ENCODE data around the gene METTL17. TPM values are rescaled to one million over a fixed set of nuclear protein-coding genes. Genes with fewer than 3 reads are reported as not detected.
A peak's percentile ranks its signal among the peaks of the same experiment; 100 is the strongest.

Gene METTL17
- total RNA-seq, 1 donor from 2014 or later = 95.9 TPM

GRCh38 chr14:21023174-21023573 is 33.4 kb downstream of the METTL17 start:
- Mint-ChIP-seq H3K27ac (no peak overlapping the region), H3K27me3 (peaks cover 9% of the 10 kb centered on the region), H3K4me3 (ENCODE audit: low read depth) (peak overlapping the region; percentile 9), H3K4me1 (ENCODE audit: low read depth) (peaks cover 24% of the 10 kb centered on the region), H3K9me3 (ENCODE audit: low read depth) (no peaks in the 10 kb centered on the region), H3K36me3 (ENCODE audit: insufficient read depth) (peaks cover 3% of the 10 kb centered on the region)
- no peak for TF ChIP-seq CTCF (IDR thresholded peaks at IDR 0.05; ENCODE audit: unreplicated experiment)
- no peak for DNase-seq (ENCODE audit: low spot score, unreplicated experiment)

DNA sequence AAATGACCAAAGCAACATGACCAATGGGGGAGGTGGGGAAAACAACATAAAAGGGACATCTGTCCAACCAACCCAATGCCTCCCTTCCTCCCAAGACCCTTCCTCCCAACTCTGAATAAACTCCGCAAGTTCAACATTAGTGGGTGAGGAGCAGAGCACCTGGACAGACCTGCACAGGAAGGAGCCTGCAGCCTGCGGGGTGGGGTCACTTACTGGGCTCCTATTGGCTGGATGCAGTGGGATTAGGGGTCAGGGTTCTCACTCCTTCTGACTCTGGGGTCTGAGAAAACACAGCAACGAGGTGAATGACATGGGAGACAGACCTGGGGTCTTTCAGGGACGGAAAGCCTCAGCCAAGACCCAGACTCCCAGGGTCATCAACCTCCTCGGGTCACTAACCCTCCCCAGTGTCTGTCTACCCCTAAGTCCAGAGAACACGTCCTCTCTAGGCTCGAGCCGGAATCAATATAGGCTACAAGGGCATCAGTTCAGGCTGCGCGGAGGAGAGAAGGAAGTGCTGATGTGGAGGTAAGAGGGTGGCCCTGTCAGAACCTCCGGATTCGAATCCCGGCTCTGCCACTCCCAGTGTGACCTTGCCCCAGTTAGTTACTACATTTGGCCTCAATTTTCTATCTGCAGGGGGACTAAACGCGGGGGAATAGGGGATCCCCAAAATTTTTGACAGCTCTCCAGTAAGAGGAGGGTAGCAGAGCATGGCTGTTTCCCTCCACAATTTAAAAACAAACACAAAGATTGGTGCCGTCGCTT is 34.2 kb downstream of the METTL17 start:
- peaks cover 9% of the 10 kb centered on the region for H3K27me3 Mint-ChIP-seq
- H3K9me3 Mint-ChIP-seq (ENCODE audit: low read depth) = no peaks in the 10 kb centered on the region
- peaks cover 2% of the 10 kb centered on the region for H3K36me3 Mint-ChIP-seq (ENCODE audit: insufficient read depth)
- H3K4me1 Mint-ChIP-seq (ENCODE audit: low read depth) = peaks cover 24% of the 10 kb centered on the region
- H3K4me3 Mint-ChIP-seq (ENCODE audit: low read depth) = peak overlapping the region; percentile 74
- peak overlapping the region; percentile 77 for H3K27ac Mint-ChIP-seq
- DNase-seq (ENCODE audit: low spot score, unreplicated experiment) = no peak
- no peak for TF ChIP-seq CTCF (IDR thresholded peaks at IDR 0.05; ENCODE audit: unreplicated experiment)

DNA sequence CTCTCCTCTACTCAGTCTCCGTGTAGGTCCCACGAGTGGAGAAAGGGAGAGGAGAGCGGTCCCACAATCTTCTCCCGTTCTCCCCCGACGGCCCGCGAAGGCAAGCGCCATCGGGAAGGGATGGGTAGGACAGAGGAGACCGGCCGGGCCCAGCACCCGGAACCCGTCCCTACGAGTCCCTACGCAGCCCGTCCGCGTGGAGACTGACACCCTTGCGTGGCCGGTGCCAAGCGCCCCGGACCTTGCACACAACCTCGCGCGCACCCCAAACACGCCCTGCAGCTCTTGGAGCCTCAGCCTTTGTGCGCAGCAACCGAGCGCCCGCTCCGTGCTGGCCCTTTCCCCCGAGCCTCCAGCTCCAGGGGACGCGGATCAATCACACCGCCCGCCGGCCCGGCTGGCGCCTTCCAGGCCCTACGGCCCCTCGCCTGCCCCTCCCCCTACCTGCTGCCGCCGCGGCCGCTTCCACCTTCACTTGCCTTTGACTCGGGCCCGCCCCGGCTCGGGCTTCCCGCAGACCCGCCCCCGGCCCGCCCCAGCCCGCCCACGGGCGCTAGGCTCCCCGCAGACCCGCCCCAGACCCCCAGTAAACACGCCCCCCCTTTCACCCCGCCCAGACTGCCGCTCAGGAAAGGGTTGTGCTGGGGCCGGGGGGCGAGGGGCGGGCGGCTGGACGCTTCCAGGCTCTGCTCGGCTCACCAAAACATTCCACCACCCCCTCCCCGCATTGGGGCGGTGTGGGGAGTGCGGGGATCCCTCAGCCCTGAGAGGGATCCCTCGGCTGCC is 35.0 kb downstream of the METTL17 start, which contains the start of gene NDRG2:
Gene NDRG2, minus strand, starts transcription at position 477 of the 786 bp plus-strand sequence. CDS start 1,746 bp downstream, outside the sequence.
- H3K27ac Mint-ChIP-seq = peak within 1 kb of the TSS; percentile 94
- TF ChIP-seq CTCF (IDR thresholded peaks at IDR 0.05; ENCODE audit: unreplicated experiment) = no peak
- no peaks in the 10 kb centered on the region for H3K9me3 Mint-ChIP-seq (ENCODE audit: low read depth)
- peaks cover 24% of the 10 kb centered on the region for H3K4me1 Mint-ChIP-seq (ENCODE audit: low read depth)
- H3K27me3 Mint-ChIP-seq = peaks cover 9% of the 10 kb centered on the region
- peak; percentile 85 for DNase-seq (ENCODE audit: low spot score, unreplicated experiment)
- peak within 1 kb of the TSS; percentile 86 for H3K4me3 Mint-ChIP-seq (ENCODE audit: low read depth)
- H3K36me3 Mint-ChIP-seq (ENCODE audit: insufficient read depth) = peaks cover 2% of the 10 kb centered on the region

DNA sequence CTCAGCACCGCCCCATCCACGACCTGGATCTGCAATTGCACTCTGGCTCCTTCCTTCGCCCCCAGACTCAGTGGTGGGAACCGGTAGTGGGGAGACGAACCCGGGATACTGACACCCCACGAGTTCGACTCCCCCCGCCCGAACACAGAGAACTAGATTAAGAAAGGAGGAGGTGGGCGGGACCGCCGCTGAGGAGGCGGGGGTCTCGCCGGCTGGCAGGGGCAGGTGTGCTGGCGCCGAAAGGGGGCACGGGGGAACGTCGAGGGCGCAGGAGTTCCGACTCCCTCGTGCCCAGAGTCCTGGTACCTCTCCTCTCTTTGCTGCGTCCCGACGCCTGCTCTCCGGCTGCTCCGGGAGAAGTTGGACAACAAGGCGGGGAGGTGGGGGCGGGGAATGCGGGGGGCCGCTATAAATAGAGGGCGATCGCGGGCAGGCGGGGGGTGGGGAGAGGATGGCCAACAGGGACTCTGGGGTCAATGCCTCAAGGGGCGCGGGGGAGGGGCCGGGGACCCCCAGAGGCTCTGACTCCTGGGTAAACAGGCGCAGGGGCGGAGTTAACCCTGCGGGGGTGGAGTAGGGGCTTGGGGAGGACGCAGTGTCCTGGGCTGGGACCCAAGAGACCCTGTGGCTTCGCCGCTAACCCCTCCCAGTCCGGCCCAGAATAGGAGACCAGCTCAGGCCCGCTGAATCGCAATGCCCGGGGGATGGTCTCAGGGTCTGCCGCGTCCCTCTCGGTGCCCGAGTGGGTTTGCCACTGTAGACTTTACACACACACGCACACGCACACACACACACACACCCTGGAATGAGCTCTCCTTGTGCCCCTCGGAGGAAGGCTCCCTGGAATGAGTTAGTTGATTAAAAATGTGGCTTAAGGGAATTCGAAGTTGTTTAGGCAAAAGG is 35.8 kb downstream of the METTL17 start:
- Mint-ChIP-seq H3K27me3 (peaks cover 9% of the 10 kb centered on the region), H3K27ac (peak overlapping the region; percentile 94), H3K4me1 (ENCODE audit: low read depth) (peaks cover 24% of the 10 kb centered on the region), H3K4me3 (ENCODE audit: low read depth) (peak overlapping the region; percentile 86), H3K9me3 (ENCODE audit: low read depth) (no peaks in the 10 kb centered on the region), H3K36me3 (ENCODE audit: insufficient read depth) (peaks cover 2% of the 10 kb centered on the region)
- TF ChIP-seq CTCF (IDR thresholded peaks at IDR 0.05; ENCODE audit: unreplicated experiment) = no peak
- peak; percentile 38 for DNase-seq (ENCODE audit: low spot score, unreplicated experiment)
